GM12874 (cell line): ENCODE results near the gene CTSO.

Experiments
- CTCF ChIP-seq: IDR thresholded peaks from 2 replicates; pipeline ENCODE4 v1.5.1; 2011; ENCODE audit warnings: low read depth, mild to moderate bottlenecking, control low read depth, low read length, moderate library complexity; ENCODE audit not compliant: insufficient read depth

Gene CTSO

GRCh38 chr4:155889031-155889793 is 64.5 kb downstream of the CTSO start:
- TF ChIP-seq CTCF, result no peak

GRCh38 chr4:155887847-155888570 is 65.7 kb downstream of the CTSO start:
- no peak for TF ChIP-seq CTCF

GRCh38 chr4:155887045-155887444 is 66.6 kb downstream of the CTSO start:
- TF ChIP-seq CTCF, result no peak

- TF ChIP-seq CTCF, result no peak
Measured at GRCh38 chr4:155885666-155886065, 68.0 kb downstream of the CTSO start.

GRCh38 chr4:155883895-155884294 is 69.8 kb downstream of the CTSO start:
- TF ChIP-seq CTCF, result no peak

- no peak for TF ChIP-seq CTCF
Measured at GRCh38 chr4:155881555-155881954, 72.1 kb downstream of the CTSO start.

GRCh38 chr4:155879767-155880166 is 73.9 kb downstream of the CTSO start:
- no peak for TF ChIP-seq CTCF
